Lung microvascular endothelial cell (primary cell): ENCODE data around the gene RUNX2. TPM values are rescaled to one million over a fixed set of nuclear protein-coding genes. Genes with fewer than 3 reads are reported as not detected.

Experiments
- DNase-seq, 2 donors: peaks; one replicate each; pipeline versions ENCODE4 v3.0.0 to v3.0.0-alpha.2; 2010; ENCODE audit warnings: low read depth in 2 of 2
- total RNA-seq: library from RNA; depleted of rRNA; stranded (reverse); fragments of >200 nt; gene quantifications from 2 replicates; pipeline ENCODE4 v1.2.1, GENCODE V29; 2014

Gene RUNX2
- total RNA-seq, 1 donor from 2014 or later: not detected

DNA sequence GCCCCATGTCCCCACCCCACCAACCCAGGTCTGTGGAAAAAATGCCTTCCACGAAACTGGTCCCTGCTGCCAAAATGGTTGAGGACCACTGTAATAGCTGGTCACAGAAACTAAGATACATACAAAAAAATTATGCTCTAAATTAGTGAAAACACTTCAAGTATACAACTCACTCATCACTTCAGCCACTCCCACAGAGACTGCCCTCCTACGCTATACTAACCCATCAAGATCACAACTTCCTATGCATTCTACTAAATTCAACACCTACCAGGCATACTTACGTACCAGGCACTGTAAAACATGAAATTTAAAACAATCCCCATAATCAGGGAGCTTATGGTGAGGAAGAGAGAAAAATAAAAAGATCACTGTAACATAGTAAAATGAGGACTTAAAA, 22.9 kb downstream of the RUNX2 start:
- no peak for DNase-seq

GRCh38 chr6:45351667-45352066, 23.5 kb downstream of the RUNX2 start:
- no peak for DNase-seq

DNA sequence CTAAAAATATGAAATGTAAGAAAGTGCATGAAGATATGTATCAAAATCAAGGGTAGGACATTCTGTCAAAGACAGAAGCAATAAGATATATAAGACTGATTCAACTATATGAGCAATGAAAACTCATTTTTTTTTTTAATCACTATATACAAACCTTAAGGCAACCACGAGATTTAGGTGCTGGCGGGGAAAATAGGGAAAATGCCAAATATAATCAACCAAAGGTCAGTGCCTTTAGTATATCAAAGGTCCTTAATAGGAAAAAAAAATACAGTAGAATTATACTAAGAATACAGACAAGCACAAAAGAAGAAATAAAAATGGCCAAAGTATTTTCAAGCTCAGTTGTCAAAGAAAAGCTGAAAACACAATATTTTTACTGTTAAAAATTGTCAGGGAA, 25.5 kb downstream of the RUNX2 start:
- no peak for DNase-seq

DNA sequence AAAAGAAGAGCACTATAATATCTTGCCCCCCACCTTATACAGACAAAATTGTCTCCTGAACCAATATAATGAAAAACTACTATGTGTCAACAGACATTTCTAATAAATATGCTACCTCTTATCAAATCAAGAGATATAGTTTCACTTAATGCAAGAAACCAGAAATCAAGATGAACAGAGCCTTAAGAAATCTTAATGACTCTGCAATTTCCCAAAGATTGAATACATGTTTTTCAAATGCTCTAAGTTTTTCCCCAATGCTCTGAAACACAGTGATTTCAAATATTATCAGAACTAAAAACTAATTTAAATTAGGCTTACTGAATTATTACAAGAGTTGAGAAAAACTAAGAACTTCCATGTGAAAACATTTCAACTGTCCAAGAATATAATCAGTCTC, 36.3 kb downstream of the RUNX2 start:
- DNase-seq: no peak

GRCh38 chr6:45365036-45365435, 36.9 kb downstream of the RUNX2 start:
- no peak for DNase-seq

- no peak for DNase-seq
Measured at GRCh38 chr6:45366534-45366933, 38.4 kb downstream of the RUNX2 start.

DNA sequence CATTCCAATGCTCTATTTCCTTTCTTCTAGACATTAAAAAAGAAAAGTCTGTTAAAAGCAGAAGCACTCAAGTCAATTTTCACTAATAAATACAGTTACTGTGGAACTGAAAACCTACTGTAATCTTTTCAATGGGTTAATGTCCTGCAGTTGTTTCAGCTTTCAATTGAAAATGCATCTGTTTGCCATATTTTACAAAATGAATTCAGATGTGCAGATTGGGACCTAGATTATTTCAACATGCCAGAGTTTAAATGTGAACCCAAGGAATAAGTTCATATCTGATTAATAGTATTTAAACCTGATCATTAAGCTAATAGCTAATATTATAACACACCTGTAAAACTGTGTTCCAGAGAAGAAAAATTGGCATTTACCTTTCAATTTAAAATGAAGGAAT, 39.9 kb downstream of the RUNX2 start:
- no peak for DNase-seq

DNA sequence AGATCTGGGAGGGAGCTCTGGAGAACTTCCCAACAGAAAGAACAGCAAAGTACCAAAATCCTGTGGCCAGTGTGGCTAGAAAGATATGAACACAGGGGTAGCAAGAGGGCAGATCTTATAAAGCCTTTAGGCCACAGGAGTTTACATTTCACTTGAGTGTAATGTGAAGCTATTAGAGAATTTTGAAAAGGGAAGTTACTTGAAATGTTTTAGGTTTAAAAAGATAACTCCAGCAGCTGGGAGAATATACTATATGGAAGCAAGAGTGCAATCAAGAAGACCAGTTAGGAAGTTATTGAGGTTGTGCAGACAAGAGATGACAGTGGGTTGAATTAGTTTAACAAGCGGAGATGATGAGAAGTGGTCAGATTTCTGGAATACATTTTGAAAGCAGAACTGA, 41.7 kb downstream of the RUNX2 start:
- no peak for DNase-seq

DNA sequence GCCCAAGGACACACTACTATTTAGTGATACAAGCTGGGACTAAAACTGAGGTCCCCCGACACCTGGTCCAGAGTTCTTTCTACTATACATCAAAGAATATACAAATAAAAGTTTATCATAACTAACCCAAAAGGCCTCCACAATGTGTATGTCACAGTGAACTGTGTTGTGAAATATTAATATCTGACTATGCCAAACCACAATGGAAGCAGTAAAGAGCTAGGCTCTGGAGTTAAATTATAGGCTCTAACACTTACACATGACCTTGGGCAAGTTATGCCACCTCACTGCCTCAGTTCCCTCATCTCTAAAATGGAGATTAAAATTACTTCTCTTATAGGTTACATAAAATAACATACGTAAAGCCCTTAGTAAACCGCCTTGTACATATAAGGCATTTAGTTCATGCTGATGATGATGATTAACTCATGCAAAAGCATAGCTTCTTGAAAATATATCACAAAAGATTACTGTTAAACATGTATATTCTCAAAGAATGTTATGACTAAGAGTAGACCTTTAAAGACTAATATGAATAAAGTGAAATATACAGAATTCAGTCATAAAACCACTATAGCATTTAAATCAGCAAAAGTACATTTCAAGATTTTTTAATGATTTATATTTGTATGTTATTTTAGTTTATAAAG, 43.9 kb downstream of the RUNX2 start:
- no peak for DNase-seq

- no peak for DNase-seq
Measured at GRCh38 chr6:45375449-45375848, 47.3 kb downstream of the RUNX2 start.

DNA sequence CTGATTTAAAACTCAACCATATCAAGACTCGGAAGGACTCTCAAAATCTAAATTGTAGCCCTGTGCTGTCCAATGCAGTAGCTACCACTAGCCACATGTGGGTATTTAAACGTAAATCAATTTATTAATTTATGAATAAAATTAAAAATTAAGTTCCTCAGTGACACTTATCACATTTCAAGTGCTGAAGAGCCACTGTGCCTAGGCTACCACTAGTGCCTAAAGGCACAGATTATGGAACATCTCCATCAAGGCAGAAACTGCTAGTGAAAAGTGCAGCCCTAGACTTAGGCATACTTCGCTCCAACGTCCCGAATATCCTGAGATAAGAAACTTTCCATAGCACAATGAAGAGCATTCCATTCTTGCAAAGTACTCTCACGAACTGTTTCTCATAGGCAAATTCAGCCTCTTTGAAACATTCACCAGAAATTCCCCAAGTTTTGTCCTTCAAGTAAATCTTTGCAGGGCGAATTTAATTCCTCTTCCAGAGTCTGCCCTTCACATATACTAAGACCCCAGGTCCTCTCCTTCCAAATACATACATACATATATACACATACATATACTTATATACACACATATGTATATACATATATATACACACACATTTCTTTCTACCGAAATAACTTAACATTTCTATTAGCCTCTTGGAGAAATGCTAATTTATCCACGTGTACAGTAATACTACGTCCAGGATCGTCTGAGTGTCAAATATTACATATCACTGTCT, 48.3 kb downstream of the RUNX2 start:
- no peak for DNase-seq

DNA sequence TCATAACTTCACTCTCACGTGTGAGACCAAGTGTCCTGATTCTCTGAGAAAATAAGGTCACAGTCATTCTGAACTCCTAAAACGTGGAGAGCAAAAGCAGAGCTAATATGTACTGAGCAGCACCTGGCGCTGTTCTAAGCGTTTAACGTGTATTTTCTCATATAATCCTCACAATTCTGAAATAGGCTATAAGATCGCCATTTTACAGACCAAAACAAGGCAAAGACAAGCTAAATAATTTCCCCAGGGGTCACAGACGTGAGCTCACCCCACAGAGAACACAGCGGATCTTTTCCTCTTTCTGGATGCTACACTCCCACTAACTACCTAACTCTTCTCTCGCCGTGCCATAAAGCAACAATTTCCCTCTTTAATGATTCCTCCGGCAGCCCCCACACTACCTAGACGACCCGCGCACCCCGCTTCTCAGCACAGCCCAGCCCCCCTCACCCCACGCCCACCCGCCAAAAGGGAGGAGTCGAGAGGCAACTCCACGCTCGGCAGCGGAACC, 49.0 kb downstream of the RUNX2 start:
- peak; percentile 16 to 34 for DNase-seq

- DNase-seq: peak; percentile 94 to 95
Measured at GRCh38 chr6:45377554-45378333, 49.6 kb downstream of the RUNX2 start, which contains the start of gene SUPT3H. TSS of gene SUPT3H (minus strand) at chr6:45377934.

GRCh38 chr6:45378334-45378926, 50.3 kb downstream of the RUNX2 start:
- DNase-seq: peak; percentile 57 to 60

DNA sequence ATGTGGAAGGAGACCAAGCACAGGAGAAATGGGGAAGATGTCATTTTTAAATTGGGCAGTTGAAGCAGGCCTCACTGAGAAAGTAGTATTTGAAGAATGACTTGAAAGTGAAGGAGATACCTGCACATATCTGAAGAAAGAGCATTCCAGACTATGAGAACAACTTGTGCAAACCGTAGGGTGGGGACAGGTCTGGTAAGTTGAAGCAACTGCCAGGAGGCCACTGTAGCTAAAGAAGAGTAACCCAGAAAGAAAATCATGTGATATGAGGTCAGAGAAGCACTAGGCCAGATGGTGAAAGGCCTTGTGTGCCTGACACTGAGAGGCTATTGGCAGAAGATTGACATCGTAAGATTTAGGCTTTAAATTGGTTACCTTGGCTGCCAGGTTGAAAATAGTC, 54.3 kb downstream of the RUNX2 start:
- DNase-seq: no peak

DNA sequence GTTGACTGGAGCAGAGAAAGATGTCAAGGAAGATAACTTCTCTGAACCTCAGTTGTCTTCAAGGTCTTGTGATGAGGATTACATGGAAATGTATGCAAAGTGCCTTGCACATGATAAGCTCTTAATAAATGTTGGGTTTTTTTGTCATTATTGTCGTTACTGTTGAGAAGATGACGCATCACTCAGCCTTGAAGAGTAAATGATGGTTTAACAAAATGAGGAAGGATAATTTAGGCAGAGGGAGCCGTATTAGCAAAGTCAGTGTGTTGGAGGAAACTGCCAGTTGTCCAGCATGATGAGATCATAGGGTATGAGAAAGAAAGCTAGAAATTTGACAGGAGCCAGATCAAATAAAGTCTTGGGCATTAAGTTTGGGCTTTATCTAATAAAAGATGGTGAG, 58.4 kb downstream of the RUNX2 start:
- DNase-seq: no peak

DNA sequence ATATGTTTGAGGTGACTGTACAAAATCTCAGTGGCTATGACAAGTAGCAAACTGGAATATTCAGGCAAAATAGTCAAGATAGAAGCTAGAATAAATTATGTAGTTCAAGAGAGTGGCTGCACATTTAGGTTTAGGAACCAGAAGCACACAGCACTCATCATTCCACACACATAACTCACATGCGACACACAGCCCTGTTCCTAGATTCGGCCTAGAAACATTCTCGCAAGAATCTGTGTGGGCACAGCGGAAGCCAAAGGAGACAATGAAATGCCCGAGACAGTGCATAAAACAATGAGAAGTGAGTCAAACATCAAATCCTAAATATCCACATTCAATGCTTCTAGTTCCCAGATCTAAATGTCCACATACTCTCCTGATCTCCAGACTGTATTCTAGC, 59.1 kb downstream of the RUNX2 start:
- no peak for DNase-seq

DNA sequence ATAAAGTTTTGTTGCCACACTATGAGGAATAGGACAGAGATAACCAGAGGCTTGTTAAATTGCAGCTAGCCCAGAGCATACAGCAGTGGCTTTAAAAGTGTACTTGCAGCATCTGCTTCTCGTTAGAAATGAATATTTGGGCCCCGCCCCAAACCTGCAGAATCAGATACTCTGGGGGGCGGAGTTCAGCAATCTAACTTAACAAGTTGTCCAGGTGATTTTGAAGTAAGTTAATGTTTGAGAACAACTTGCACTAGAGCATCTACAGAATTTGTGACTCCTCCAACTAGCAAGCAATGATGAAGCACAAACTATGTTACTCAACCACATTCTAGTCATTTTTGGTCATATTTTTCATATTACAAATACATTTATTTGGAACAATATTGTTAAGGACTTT, 60.2 kb downstream of the RUNX2 start:
- DNase-seq: no peak

DNA sequence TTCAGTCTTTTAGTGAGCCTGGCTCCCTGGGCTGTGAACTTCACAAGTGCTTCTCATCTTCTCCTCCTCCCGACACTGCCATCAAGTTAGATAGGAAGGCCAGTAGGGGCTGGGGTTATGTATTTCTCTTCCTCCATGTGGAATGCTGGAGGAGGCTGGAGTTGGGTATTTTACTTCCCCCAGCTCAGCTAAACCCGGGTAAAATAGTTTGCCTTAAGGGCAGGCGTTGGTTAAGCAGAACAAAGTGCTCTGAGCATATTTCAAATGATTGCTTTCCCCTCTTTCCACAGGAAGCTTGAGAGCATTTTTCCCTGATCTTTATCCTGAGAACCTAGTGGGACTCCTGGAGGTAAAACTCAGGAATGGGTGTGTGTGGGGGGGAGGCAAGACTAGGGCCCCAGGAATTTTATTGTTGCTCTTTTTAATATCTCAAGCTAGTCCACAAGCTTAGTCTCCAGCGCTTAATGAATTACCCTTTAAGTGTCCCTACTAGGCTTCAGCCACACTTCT, 66.5 kb downstream of the RUNX2 start:
- DNase-seq: no peak

GRCh38 chr6:45398075-45398813, 70.1 kb downstream of the RUNX2 start:
- DNase-seq: no peak

DNA sequence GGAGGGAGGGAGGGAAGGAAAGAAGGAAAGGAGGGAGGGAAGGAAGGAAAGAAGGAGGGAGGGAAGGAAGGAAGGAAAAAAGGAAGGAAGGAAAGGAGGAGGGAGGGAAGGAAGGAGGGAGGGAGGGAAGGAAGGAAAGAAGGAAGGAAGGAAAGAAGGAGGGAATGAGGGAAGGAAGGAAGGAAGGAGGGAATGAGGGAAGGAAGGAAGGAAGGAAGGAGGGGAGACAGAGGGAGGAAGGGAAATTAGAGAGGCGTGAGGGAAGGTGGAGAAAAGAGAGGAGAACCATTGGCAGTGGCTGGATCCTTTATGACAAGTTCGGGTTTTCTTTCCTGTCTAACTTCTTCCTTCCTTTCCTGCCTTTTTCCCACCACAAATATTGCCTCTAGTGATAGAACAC, 71.9 kb downstream of the RUNX2 start:
- no peak for DNase-seq
